Measurements from ENCODE around the gene HSD17B12.

Gene HSD17B12

GRCh38 chr11:43785318-43785717 lies 104.8 kb downstream of the HSD17B12 start:
- no peak for DNase-seq
- TF ChIP-seq, protein P1, sequence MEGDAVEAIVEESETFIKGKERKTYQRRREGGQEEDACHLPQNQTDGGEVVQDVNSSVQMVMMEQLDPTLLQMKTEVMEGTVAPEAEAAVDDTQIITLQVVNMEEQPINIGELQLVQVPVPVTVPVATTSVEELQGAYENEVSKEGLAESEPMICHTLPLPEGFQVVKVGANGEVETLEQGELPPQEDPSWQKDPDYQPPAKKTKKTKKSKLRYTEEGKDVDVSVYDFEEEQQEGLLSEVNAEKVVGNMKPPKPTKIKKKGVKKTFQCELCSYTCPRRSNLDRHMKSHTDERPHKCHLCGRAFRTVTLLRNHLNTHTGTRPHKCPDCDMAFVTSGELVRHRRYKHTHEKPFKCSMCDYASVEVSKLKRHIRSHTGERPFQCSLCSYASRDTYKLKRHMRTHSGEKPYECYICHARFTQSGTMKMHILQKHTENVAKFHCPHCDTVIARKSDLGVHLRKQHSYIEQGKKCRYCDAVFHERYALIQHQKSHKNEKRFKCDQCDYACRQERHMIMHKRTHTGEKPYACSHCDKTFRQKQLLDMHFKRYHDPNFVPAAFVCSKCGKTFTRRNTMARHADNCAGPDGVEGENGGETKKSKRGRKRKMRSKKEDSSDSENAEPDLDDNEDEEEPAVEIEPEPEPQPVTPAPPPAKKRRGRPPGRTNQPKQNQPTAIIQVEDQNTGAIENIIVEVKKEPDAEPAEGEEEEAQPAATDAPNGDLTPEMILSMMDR (IDR thresholded peaks at IDR 0.05; ENCODE audit: low read depth, low read length), result no peak
- no peaks in the 10 kb centered on the region for H3K9me3 ChIP-seq (ENCODE audit: severe bottlenecking)
- H3K4me3 ChIP-seq (ENCODE audit: low read depth, low read length), result no peak overlapping the region
- H3K27ac ChIP-seq, result no peak overlapping the region
- no peaks in the 10 kb centered on the region for H3K27me3 ChIP-seq (ENCODE audit: insufficient read depth, low read depth, severe bottlenecking)
- no peaks in the 10 kb centered on the region for H3K36me3 ChIP-seq

- TF ChIP-seq, protein P1 (IDR thresholded peaks at IDR 0.05; ENCODE audit: low read depth, low read length), result no peak
- Histone ChIP-seq H3K36me3 (no peaks in the 10 kb centered on the region), H3K27me3 (ENCODE audit: insufficient read depth, low read depth, severe bottlenecking) (no peaks in the 10 kb centered on the region), H3K9me3 (ENCODE audit: severe bottlenecking) (no peaks in the 10 kb centered on the region), H3K27ac (no peak overlapping the region), H3K4me3 (ENCODE audit: low read depth, low read length) (no peak overlapping the region)
- no peak for DNase-seq
Measured at GRCh38 chr11:43786016-43786415, 105.5 kb downstream of the HSD17B12 start.

DNA sequence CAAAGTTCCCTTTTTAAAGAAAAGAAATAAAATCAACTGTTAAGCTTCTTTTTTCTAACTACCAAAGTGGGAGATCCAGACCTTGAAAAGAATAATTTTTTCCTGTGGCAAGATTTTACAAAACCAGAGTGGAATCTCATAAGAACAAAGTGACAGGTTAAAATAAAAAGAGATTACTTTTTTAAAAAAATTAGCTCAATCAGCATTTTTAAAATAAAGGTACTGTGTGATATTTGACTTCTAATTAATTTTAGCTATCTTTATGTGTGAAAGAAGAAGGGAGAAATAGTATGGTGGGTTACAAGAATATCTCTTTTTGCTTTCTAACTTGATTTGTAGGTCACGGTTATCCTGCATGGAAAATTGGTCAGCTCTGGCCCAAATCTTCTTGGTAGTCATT lies 107.3 kb downstream of the HSD17B12 start:
- no peak for DNase-seq
- Histone ChIP-seq H3K27me3 (ENCODE audit: insufficient read depth, low read depth, severe bottlenecking) (no peaks in the 10 kb centered on the region), H3K27ac (no peak overlapping the region), H3K36me3 (no peaks in the 10 kb centered on the region), H3K9me3 (ENCODE audit: severe bottlenecking) (no peaks in the 10 kb centered on the region), H3K4me3 (ENCODE audit: low read depth, low read length) (no peak overlapping the region)
- TF ChIP-seq, protein P1 (IDR thresholded peaks at IDR 0.05; ENCODE audit: low read depth, low read length), result no peak

GRCh38 chr11:43788421-43788820 lies 107.9 kb downstream of the HSD17B12 start:
- Histone ChIP-seq H3K36me3 (no peaks in the 10 kb centered on the region), H3K27ac (no peak overlapping the region), H3K4me3 (ENCODE audit: low read depth, low read length) (no peak overlapping the region), H3K27me3 (ENCODE audit: insufficient read depth, low read depth, severe bottlenecking) (no peaks in the 10 kb centered on the region), H3K9me3 (ENCODE audit: severe bottlenecking) (no peaks in the 10 kb centered on the region)
- TF ChIP-seq, protein P1 (IDR thresholded peaks at IDR 0.05; ENCODE audit: low read depth, low read length), result no peak
- DNase-seq, result no peak

- Histone ChIP-seq H3K36me3 (no peaks in the 10 kb centered on the region), H3K4me3 (ENCODE audit: low read depth, low read length) (no peak overlapping the region), H3K27ac (no peak overlapping the region), H3K9me3 (ENCODE audit: severe bottlenecking) (no peaks in the 10 kb centered on the region), H3K27me3 (ENCODE audit: insufficient read depth, low read depth, severe bottlenecking) (no peaks in the 10 kb centered on the region)
- TF ChIP-seq, protein P1 (IDR thresholded peaks at IDR 0.05; ENCODE audit: low read depth, low read length), result no peak
- DNase-seq, result no peak
Measured at GRCh38 chr11:43789700-43790443, 109.3 kb downstream of the HSD17B12 start.

GRCh38 chr11:43790444-43790794 lies 109.9 kb downstream of the HSD17B12 start:
- TF ChIP-seq, protein P1 (IDR thresholded peaks at IDR 0.05; ENCODE audit: low read depth, low read length), result no peak
- Histone ChIP-seq H3K36me3 (no peaks in the 10 kb centered on the region), H3K27me3 (ENCODE audit: insufficient read depth, low read depth, severe bottlenecking) (no peaks in the 10 kb centered on the region), H3K9me3 (ENCODE audit: severe bottlenecking) (no peaks in the 10 kb centered on the region), H3K27ac (no peak overlapping the region), H3K4me3 (ENCODE audit: low read depth, low read length) (no peak overlapping the region)
- no peak for DNase-seq

Measured in WERI-Rb-1 (cell line).